ENCODE data around the gene TAC4.

TAC4 gene

DNA sequence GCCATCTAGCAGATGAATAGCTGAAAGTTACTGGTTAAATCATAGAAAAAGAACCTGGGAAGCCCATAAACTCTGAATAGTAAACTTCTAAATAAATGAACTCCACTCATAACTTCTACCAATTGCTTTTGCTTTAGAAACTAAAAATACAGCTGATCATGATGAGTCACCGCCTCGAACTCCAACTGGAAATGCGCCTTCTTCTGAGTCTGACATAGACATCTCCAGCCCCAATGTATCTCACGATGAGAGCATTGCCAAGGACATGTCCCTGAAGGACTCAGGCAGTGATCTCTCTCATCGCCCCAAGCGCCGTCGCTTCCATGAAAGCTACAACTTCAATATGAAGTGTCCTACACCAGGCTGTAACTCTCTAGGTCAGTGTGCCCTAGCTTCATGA lies 49.7 kb downstream of the TAC4 start:
- no peak for DNase-seq

DNA sequence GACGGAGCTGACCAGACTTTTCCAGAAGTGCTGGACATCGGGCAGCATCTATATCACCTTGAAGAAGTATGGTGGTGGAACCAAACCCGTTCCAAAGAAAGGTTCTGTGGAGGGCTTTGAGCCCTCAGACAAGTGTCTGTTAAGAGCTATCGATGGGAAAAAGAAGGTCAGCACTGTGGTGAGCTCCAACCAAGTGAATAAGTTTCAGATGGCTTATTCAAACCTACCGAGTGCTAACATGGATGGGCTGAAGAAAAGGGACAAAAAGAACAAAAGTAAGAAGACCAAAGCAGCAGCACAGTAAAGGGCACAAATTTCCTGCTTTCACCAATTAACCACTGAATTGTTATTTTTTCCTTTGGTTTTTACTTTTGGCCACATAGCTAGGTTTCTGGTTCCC lies 52.5 kb downstream of the TAC4 start:
- DNase-seq = no peak

DNA sequence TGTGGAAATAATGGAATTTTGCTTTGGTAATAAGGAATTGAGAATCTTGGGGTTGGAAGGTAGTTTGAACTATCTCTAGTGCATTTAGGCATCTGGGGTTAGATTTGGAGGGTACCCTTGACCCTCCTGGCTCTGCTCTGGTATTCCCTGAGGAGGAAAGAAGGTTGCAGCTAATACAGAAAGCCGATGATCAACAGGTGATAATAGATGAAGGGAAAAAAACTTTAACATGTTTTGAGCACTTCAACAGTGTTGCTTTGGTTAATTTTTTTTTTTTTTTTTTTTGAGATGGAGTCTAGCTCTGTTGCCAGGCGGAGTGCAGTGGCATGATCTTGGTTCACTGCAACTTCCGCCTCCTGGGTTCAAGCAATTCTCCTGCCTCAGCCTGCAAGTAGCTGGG lies 54.6 kb downstream of the TAC4 start:
- no peak for DNase-seq

DNA sequence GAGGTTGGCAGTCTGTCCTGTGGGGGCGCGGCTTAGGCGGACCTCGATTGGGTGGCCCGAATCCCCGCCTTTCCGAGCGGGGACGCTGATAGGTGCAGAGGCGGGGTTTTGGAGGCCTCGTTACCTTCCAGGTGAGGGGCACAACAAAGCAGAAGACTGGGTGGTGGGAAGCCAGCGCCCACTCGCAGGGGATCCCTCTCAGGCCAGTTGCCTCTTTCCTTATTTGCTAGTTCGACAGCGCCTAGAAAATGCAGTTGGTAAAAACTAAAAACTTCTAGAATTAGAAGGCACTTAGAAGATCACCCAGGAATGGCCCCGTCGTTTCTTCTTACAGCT lies 58.7 kb downstream of the TAC4 start:
- DNase-seq = no peak

DNA sequence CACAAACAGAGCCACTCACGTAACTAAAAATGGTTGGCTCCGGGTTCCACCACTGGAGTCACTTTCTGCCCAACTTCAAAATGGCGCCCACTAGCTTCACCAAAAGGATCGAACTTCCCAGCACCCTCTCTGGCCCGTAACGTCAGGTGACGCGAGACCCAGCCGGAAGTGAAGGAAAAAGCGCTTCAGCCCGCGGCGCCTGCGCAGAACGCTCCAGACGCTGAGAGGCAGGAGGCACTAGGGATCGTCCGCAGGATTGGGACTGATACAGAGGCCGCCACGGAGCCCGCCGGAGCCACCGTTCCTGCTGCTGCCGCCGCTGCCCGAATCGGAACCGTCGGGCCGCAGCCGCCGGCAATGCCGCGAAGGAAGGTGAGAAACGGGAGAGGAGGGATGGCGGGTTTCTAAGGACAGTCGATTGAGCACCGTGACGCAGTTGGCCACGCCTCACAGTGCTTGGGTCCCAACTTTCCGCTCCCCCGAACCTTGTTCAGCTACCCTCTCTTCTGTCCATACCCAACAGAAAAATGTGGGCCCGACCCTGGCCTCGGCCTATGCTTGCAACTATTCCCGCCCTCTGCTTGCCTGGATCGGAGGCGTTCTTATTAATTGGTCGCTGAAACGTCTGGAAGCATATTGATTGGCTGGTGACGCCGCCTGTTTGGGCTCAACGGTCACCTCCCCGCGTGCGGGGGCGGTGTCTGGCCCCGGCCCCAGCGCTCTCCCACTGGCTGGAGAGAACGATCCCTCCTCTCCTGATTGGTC lies 59.2 kb downstream of the TAC4 start, which contains the start of gene KAT7:
TSS of gene KAT7 (plus strand) at position 204 of the 765 bp plus-strand sequence. CDS start at position 358, 154 bp downstream.
- peak; percentile 99 for DNase-seq

Data from CD4-positive, alpha-beta T cell treated with Interleukin-15 for 1 hour (primary cell).